ENCODE measurements around the gene CLDN14. TPM values are rescaled to one million over a fixed set of nuclear protein-coding genes. Genes with fewer than 3 reads are reported as not detected.

The CLDN14 gene
- total RNA-seq, 1 donor from 2014 or later: not detected

GRCh38 chr21:36487641-36488307, 7.9 kb upstream of the CLDN14 start:
- Mint-ChIP-seq H3K27me3 (no peaks in the 10 kb centered on the region), H3K9me3 (no peaks in the 10 kb centered on the region), H3K4me3 (no peak overlapping the region), H3K36me3 (no peaks in the 10 kb centered on the region), H3K4me1 (ENCODE audit: unreplicated experiment) (peaks cover 8% of the 10 kb centered on the region), H3K27ac (no peak overlapping the region)
- no peak for TF ChIP-seq CTCF (conservative IDR thresholded peaks at IDR 0.05)
- no peak for DNase-seq (ENCODE audit: extremely low spot score, unreplicated experiment)

GRCh38 chr21:36486246-36486645, 6.3 kb upstream of the CLDN14 start:
- H3K36me3 Mint-ChIP-seq: no peaks in the 10 kb centered on the region

GRCh38 chr21:36485476-36485875, 5.6 kb upstream of the CLDN14 start:
- H3K4me1 Mint-ChIP-seq (ENCODE audit: unreplicated experiment): no peaks in the 10 kb centered on the region
- H3K36me3 Mint-ChIP-seq: no peaks in the 10 kb centered on the region

More at GRCh38 chr21:36486246-36486645, 6.3 kb upstream of the CLDN14 start:
- Mint-ChIP-seq H3K4me3 (no peak overlapping the region), H3K27ac (no peak overlapping the region), H3K27me3 (no peaks in the 10 kb centered on the region), H3K9me3 (no peaks in the 10 kb centered on the region), H3K4me1 (ENCODE audit: unreplicated experiment) (peaks cover 3% of the 10 kb centered on the region)
- no peak for TF ChIP-seq CTCF (conservative IDR thresholded peaks at IDR 0.05)
- DNase-seq (ENCODE audit: extremely low spot score, unreplicated experiment): no peak

GRCh38 chr21:36483095-36483494, 3.2 kb upstream of the CLDN14 start:
- H3K4me1 Mint-ChIP-seq (ENCODE audit: unreplicated experiment): peaks cover 6% of the 10 kb centered on the region
- H3K9me3 Mint-ChIP-seq: no peaks in the 10 kb centered on the region
- H3K27me3 Mint-ChIP-seq: peaks cover 3% of the 10 kb centered on the region
- no peak overlapping the region for H3K27ac Mint-ChIP-seq
- no peaks in the 10 kb centered on the region for H3K36me3 Mint-ChIP-seq
- no peak for TF ChIP-seq CTCF (conservative IDR thresholded peaks at IDR 0.05)
- H3K4me3 Mint-ChIP-seq: no peak overlapping the region
- no peak for DNase-seq (ENCODE audit: extremely low spot score, unreplicated experiment)

More at GRCh38 chr21:36485476-36485875, 5.6 kb upstream of the CLDN14 start:
- TF ChIP-seq CTCF (conservative IDR thresholded peaks at IDR 0.05): no peak
- no peak overlapping the region for H3K27ac Mint-ChIP-seq
- no peak for DNase-seq (ENCODE audit: extremely low spot score, unreplicated experiment)
- H3K27me3 Mint-ChIP-seq: peaks cover 3% of the 10 kb centered on the region
- no peaks in the 10 kb centered on the region for H3K9me3 Mint-ChIP-seq
- no peak overlapping the region for H3K4me3 Mint-ChIP-seq

GRCh38 chr21:36482673-36483072, 2.8 kb upstream of the CLDN14 start:
- no peak for TF ChIP-seq CTCF (conservative IDR thresholded peaks at IDR 0.05)
- Mint-ChIP-seq H3K4me3 (no peak overlapping the region), H3K4me1 (ENCODE audit: unreplicated experiment) (peaks cover 6% of the 10 kb centered on the region), H3K27me3 (peaks cover 3% of the 10 kb centered on the region), H3K9me3 (no peaks in the 10 kb centered on the region), H3K27ac (no peak overlapping the region), H3K36me3 (no peaks in the 10 kb centered on the region)
- no peak for DNase-seq (ENCODE audit: extremely low spot score, unreplicated experiment)
